Activated gamma-delta T cell treated with anti-CD3 and anti-CD28 coated beads, Interleukin-2, amount 50 U/mL, for 16 hours (primary cell): ENCODE results near the gene NEK7.

Source experiments
- DNase-seq: peaks from one replicate; pipeline ENCODE4 v3.0.0-alpha.2; 2020; ENCODE audit warnings: low read depth

NEK7 gene

DNA sequence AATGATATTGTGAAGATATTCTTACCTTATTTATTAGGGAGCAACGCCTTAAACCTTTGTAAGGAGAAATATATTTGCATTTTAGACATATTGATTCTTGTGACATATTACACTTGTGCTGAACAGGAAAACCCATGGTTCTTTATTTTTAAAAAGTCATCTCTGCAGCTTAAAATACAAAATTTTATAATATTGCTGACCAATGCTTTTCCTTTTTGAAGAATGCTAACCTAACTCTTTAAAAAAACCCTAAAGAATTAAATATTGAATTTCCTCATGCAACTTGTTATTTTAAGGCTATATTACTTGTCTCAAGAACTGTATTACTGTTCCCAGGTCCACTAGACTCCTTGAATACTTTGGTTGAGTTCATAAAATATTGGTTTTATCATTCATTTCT is 99.0 kb downstream of the NEK7 start:
- no peak for DNase-seq

- no peak for DNase-seq
These were observed 101.7 kb downstream of the NEK7 start for GRCh38 chr1:198258491-198258890.

DNA sequence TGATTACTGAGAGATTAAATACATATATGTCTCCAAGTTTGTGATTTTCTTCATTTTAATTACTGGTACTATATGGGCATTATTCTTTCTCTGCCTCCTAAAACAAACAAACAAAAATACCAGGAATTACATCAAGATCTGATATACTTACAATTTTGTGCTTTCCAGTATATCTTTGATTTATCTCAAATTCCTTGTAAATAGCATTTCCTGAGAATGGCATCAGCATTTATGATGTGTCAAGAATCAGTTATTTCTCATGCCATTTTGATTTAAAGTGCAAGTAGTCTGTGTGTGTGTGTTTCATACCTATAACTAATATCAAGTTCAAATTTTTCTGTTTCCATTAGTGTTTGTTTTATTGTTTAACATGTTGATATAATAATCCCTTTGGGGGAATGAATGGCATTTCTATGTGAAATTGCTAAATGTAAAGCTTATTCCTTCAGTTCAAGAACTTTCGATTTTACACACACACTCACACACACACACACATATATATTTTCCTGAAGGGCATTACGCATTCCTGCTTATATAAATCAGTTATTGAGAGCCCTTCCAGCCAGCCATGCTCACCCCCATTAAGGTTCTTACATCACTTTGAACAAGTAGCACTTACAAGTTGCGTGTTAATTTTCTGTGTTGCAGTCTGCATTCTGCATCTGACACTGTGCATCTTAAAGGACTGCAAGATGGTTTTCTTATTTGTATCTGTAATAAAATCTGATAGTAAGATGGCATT is 102.7 kb downstream of the NEK7 start:
- DNase-seq, result no peak

- DNase-seq, result no peak
These were observed 105.1 kb downstream of the NEK7 start for GRCh38 chr1:198261886-198262285.

DNA sequence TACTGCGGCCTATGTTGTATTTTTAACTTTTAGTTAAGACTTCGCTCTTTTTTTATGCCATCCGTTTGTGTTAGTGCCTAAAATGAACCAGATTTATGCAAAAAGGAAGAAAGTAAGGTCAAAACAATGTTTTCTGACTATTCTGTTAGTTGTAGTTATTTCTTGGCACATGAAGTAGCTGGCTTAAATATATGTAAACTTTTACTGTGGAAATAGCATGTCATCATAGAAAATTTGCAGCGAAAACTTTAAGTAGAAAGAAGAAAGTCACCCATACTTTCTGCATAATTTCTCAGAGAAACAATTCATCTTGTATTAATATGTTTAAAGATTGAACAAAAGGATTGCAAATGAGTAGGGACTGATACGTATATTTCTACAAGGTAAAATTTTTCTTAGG is 106.4 kb downstream of the NEK7 start:
- no peak for DNase-seq

DNA sequence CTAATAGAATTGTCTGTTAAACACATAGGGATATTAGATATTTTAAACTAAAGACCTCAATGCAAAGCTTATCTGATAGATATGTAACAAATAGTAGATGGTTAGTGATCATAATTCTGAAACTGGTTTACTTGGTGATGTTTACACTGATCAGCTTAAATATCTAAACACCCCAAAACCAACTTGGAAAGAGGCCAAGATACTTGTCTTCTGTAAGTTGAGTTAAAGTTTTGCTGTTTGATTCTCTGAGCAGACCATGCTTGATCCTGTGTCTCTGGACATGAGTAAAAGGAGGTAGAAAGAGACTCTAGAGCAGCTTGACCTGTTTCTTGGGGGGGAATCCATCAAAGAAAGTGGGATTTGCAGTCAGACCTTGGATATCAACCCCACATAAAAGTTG is 107.5 kb downstream of the NEK7 start:
- no peak for DNase-seq

GRCh38 chr1:198265073-198265661 is 108.4 kb downstream of the NEK7 start:
- DNase-seq, result no peak

GRCh38 chr1:198267056-198267455 is 110.3 kb downstream of the NEK7 start:
- DNase-seq, result no peak

DNA sequence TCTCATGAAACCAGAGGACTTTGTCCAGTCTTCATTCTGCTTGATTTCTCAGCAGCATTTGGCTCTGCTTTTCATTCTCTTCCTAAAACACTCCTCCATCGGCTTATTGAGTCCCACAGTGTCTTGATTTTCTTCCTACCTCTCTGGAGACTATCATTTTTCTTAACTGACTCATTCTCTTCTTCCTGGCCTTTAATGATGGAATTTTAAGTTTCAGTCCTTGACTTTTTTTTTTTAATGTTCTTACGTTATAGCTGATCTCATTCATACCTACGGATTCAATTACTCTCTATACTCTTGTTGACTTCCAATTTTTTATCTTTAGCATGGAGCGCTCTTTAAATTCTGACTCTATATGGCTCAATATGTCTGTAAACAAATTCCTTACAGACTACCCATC is 111.1 kb downstream of the NEK7 start:
- DNase-seq, result no peak

DNA sequence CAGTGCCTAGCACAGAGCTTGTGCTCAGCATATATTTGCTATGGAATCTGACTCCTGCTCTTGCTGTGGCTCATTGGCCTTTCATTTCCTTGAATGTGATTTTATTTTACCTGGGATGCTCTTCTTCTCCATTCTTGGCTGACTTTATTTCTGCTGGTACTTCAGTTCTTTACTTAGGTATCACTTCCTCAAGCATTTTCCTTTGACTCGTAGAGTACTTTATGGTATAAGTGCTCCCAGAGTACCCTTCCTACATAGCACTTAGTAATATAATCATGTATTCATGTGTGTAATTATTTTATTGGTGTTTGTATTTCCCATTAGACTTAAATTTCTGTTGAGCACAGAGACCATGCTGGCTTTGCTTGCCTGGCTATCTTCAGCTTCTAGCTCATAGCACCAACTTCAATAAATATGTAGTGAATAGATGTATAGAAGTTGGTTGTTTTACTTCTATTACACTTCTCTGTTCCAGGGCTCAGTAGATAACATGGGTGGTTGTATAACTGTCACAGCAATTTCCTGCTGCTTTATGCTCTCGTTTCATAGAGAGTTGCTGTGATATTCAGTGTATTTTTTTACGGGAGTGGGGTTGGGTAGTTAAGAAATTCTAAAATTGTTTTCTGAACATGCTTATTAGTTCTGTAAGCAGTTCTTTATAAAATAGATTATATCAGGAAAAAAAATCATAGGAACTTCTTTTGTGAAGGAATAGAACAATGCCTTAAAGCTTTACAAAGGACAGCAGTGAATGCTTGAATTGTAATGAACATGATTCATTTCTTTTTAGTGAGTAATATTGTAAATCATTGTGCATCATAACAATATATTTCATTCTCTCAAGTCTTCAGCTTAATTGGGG is 112.2 kb downstream of the NEK7 start:
- DNase-seq, result no peak

DNA sequence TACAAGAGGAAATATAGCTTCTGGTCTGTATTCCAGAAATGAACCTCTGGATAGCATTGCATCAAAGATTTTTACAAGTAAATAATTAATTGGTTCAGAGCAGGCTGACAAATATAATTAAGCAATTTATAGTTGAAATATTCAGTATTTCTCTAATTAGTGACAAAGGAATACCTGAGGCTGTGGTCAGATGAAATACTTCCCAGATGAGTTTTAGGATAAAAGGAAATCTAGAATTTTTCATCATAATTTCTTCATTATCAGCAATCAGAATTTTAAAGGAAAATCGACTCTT is 112.8 kb downstream of the NEK7 start:
- DNase-seq, result no peak

GRCh38 chr1:198270273-198270828 is 113.6 kb downstream of the NEK7 start:
- no peak for DNase-seq

GRCh38 chr1:198271467-198271866 is 114.7 kb downstream of the NEK7 start:
- no peak for DNase-seq

GRCh38 chr1:198272492-198272891 is 115.7 kb downstream of the NEK7 start:
- DNase-seq, result no peak

- no peak for DNase-seq
These were observed 117.0 kb downstream of the NEK7 start for GRCh38 chr1:198273748-198274295.

DNA sequence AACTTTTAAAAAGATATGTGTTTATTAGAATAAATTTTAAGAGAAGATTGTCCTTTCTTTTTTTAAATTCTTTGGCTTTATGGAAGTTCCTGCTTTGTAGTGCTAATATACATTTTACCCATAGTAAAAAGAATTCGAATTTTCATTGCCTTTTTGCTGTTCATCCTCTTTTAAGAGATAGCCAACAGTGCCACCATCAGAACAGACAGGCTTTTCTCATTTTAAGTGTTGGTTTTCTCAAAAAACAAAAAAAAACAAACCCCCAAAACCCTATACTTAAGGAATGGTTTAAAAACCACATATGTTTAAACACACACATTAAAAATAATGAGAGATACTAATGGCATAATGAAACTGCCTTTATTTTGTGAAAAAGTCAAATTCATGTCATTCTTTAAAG is 118.8 kb downstream of the NEK7 start:
- no peak for DNase-seq

- no peak for DNase-seq
These were observed 119.4 kb downstream of the NEK7 start for GRCh38 chr1:198276241-198276640.

DNA sequence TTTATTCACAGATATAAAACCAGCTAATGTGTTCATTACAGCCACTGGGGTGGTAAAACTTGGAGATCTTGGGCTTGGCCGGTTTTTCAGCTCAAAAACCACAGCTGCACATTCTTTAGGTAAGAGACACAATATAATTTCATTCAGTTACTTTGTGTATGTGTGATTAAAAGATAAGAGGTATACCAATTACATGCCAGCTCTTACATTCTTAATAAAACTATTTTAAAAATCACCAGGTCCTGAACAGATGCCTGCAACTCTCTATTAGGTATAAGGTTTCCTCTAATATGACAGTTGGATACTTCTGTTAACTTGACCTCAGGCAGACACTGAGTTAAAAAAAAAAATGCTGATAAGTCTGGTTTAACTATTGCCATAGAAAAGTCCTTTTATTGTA is 122.1 kb downstream of the NEK7 start:
- no peak for DNase-seq

DNA sequence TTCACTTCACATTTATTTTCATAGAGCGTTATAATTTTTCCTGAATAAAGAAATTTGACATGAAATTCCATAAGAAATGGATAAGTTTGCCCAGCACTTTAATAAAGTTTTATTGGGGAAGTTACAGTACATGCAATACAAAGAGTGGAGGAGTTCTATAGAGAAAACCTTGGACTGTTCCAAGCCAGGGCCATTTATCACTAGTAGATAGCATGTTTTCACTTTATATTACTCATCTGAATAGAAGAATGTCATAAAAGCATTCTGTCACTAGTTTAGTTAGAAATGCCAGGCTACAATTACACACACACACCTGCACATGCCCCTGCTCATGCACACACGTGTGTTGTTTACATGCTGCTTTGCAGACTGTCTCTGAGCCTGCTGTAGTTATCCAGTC is 123.3 kb downstream of the NEK7 start:
- DNase-seq, result no peak

DNA sequence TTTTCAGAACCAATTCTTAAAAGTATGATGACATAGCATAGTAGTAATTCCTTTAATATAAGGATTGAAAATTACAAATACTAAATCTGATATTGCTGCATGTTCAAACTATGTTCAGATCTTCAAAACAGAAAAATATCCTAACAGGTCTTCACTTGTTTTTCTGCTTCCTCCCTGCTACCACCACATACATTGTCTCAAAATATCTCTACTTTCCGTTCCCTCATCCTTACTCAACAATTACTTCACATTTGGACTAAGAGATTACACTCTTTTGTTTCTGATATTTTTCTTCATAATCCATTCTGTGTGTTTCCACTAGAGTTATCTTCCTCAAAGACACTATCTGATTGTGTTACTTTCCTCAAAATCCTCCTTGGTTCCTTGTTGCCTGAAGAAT is 125.1 kb downstream of the NEK7 start:
- DNase-seq, result no peak

GRCh38 chr1:198283222-198283621 is 126.4 kb downstream of the NEK7 start:
- no peak for DNase-seq

DNA sequence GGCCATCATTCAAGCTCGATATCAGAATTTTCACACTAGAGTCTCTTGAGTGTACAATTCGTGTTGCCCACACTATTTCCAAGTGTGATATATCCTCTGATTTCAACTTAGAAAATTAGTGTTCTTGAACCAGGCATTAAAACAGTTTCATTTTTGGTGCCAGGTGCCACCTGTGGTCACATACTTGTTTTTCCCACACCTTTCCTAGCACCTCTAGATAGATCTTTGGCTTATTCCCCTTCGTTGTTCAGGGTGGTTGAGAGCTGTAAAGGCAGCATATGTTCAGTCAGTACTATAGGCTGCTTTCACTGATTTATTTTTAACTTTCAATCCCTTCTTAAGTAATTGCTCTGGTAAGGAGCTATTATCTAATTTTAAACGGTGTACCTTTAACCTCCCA is 131.1 kb downstream of the NEK7 start:
- no peak for DNase-seq
